ENCODE data around the gene RTTN. TPM values are rescaled to one million over a fixed set of nuclear protein-coding genes. Genes with fewer than 3 reads are reported as not detected.

The RTTN gene
- total RNA-seq, 4 donors from 2014 or later, result 5.2 to 27.9 (median 10.5) TPM

GRCh38 chr18:70068981-70069380, 136.5 kb downstream of the RTTN start:
- no peak for ATAC-seq
- no peaks in the 10 kb centered on the region for H3K27me3 ChIP-seq
- no peak overlapping the region for H3K27ac ChIP-seq
- TF ChIP-seq POLR2A (IDR thresholded peaks at IDR 0.05), result no peak
- TF ChIP-seq CTCF (IDR thresholded peaks at IDR 0.05), result no peak
- no peak for TF ChIP-seq EP300 (IDR thresholded peaks at IDR 0.05)
- no peak for TF ChIP-seq POLR2AphosphoS5 (IDR thresholded peaks at IDR 0.05)
- H3K9me3 ChIP-seq, result no peaks in the 10 kb centered on the region
- no peak overlapping the region for H3K4me3 ChIP-seq
- no peaks in the 10 kb centered on the region for H3K4me1 ChIP-seq
- peaks cover 3 to 21% of the 10 kb centered on the region in 2 donors for H3K36me3 ChIP-seq

GRCh38 chr18:70059684-70060083, 145.8 kb downstream of the RTTN start:
- 92 to 97% methylated on average over 3 of the region's 3 CpGs for whole genome bisulfite sequencing, 2 donors (ENCODE audit: low coverage in 1 of 2)
- no peak overlapping the region for H3K27ac ChIP-seq
- no peaks in the 10 kb centered on the region for H3K9me3 ChIP-seq
- ATAC-seq, result no peak
- no peaks in the 10 kb centered on the region for H3K27me3 ChIP-seq
- TF ChIP-seq POLR2AphosphoS5 (IDR thresholded peaks at IDR 0.05) (no peak), CTCF (IDR thresholded peaks at IDR 0.05) (no peak), POLR2A (IDR thresholded peaks at IDR 0.05) (no peak), EP300 (IDR thresholded peaks at IDR 0.05) (no peak)
- peaks cover 0 to 60% of the 10 kb centered on the region in 2 donors for H3K36me3 ChIP-seq
- no peak overlapping the region for H3K4me3 ChIP-seq
- H3K4me1 ChIP-seq, result no peaks in the 10 kb centered on the region

GRCh38 chr18:70058916-70059315, 146.6 kb downstream of the RTTN start:
- no peak for ATAC-seq
- TF ChIP-seq POLR2A (IDR thresholded peaks at IDR 0.05) (no peak), CTCF (IDR thresholded peaks at IDR 0.05) (no peak), POLR2AphosphoS5 (IDR thresholded peaks at IDR 0.05) (no peak), EP300 (IDR thresholded peaks at IDR 0.05) (no peak)

GRCh38 chr18:70047931-70048603, 157.4 kb downstream of the RTTN start:
- no peaks in the 10 kb centered on the region for H3K27me3 ChIP-seq
- WGBS, 2 donors (ENCODE audit: low coverage in 1 of 2), result 81 to 93% methylated on average over 4 of the region's 4 CpGs
- H3K27ac ChIP-seq, result no peak overlapping the region
- no peak for ATAC-seq
- H3K4me3 ChIP-seq, result no peak overlapping the region
- no peak for TF ChIP-seq EP300 (IDR thresholded peaks at IDR 0.05)
- TF ChIP-seq CTCF (IDR thresholded peaks at IDR 0.05), result no peak
- no peaks in the 10 kb centered on the region for H3K4me1 ChIP-seq
- H3K36me3 ChIP-seq, result peaks cover 0 to 24% of the 10 kb centered on the region in 2 donors
- H3K9me3 ChIP-seq, result no peaks in the 10 kb centered on the region

More at GRCh38 chr18:70058916-70059315, 146.6 kb downstream of the RTTN start:
- Histone ChIP-seq H3K4me1 (no peaks in the 10 kb centered on the region), H3K27me3 (no peaks in the 10 kb centered on the region), H3K4me3 (no peak overlapping the region), H3K9me3 (no peaks in the 10 kb centered on the region), H3K27ac (no peak overlapping the region), H3K36me3 (peaks cover 0 to 61% of the 10 kb centered on the region in 2 donors)

- TF ChIP-seq EP300 (IDR thresholded peaks at IDR 0.05), result no peak
- TF ChIP-seq POLR2A (IDR thresholded peaks at IDR 0.05), result no peak
- TF ChIP-seq POLR2AphosphoS5 (IDR thresholded peaks at IDR 0.05), result no peak
- TF ChIP-seq CTCF (IDR thresholded peaks at IDR 0.05), result no peak
- Histone ChIP-seq H3K4me3 (no peak overlapping the region), H3K9me3 (no peaks in the 10 kb centered on the region), H3K27ac (no peak overlapping the region), H3K4me1 (no peaks in the 10 kb centered on the region), H3K36me3 (peaks cover 0 to 16% of the 10 kb centered on the region in 2 donors), H3K27me3 (no peaks in the 10 kb centered on the region)
- no peak for ATAC-seq
- 71 to 82% methylated on average over 1 of the region's 1 CpG for WGBS, 2 donors (ENCODE audit: low coverage in 1 of 2)
These were observed 158.7 kb downstream of the RTTN start for GRCh38 chr18:70046796-70047195.

Data from gastroesophageal sphincter (tissue), 4 donors.